GM19452 (cell line): ENCODE data around the gene GH2.

Source experiments
- ATAC-seq: cut with Tn5 transposase; IDR thresholded peaks from one replicate; pipeline ENCODE4 v1.9.1; 2021; ENCODE audit not compliant: unreplicated experiment

The GH2 gene

DNA sequence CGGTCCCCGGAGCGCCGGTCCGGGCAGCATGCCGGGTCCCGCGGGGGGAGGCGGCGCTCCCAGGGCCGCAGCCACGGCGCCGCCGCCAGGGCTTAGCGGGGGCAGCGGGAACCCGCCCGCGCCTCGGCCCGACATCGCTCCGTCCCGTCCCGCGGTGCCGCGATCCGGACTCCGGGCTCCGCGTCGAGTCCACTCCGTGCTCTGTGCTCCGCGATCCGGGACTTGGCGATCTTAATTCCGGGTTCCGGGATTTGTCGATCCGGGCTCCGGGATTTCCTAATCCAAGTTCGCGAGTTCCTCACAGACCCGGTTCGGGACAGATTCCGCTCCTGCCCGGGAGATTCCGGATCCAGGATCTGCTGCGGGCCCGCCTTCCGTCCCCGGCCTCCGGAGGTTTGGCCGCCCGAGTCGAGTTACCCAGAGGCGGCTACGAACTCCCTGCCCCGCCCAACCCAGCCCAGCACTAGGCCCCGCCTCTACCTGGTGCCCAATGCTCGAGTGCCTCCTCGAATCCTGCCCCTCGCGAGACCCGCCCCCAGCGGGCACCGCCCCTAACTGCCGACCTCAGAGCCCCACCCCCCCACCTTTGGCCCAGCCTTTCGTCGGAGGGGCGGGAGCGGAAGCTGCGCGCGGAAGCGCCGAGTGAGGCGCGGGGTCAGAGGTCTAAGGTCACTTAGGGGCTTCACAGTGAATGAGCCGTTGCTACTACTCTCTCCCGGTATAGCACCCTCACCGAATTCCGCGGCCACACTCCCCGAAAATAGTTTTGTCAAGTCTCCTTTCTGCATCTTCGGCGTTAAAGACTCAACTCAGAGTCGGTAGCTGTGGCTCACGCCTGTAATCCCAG, 39.0 kb downstream of the GH2 start, which contains the start of gene SMARCD2:
Gene SMARCD2 (minus strand): TSS at position 146 of the 847 bp plus-strand sequence. CDS start 11 bp downstream, at position 135.
- peak; percentile 73 for ATAC-seq

DNA sequence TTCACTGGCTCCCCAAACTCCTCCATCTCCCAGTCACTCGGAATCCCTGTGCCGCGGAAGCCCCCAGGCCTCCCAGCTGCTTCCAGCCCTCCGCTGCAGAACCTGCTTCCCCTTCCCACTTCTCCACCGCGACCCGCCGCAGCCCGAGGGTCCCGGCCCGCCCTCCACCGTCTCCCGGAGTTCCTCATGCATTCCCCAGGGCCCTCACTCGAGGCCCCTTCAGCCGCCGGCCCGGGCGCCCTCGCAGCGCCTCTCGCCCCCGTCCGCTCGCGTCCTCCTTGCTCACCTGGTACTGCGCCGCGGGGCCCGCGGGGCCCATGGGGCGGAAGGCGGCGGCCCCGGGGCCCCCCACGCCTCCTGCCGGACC, 39.6 kb downstream of the GH2 start:
- ATAC-seq, result peak; percentile 37

DNA sequence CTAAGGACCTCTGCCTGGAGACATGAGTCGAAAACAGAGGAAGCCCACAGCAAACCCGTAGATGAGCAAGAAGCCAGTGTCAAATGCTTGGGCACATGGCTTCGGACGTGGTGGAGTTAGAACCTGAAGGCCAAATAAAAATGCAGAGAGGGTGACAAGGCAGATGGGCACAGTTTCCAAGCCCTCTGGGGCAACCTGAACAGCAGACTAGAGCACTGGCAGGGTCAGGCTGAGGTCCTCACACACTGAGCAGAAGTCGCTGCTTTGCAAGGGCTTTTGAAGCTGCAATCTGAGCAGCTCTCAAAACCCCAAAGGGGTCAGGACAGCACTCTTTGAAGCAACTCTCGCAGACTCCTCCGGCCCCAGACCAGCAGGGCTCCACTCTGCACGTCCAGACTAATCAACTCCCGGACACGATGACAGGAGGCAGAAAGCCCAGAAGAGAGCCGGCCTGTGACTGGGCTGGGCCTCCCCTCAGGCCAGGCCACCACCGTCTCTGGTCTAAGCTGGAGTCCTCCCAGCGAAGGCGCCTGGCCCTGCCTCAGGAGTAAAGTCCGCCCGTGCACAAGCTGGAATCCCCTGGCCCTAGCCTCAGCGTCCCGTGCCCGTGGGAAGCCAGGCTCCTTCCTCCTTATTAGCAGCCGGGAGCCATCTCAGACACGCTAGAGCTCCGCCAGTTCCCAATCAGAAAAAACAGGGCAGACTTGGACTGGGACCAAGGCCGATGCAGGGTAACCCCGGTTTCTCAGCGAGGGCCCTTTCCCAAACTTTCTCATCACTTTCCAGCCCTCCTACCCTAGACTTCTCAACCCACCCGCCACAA, 40.2 kb downstream of the GH2 start:
- no peak for ATAC-seq

DNA sequence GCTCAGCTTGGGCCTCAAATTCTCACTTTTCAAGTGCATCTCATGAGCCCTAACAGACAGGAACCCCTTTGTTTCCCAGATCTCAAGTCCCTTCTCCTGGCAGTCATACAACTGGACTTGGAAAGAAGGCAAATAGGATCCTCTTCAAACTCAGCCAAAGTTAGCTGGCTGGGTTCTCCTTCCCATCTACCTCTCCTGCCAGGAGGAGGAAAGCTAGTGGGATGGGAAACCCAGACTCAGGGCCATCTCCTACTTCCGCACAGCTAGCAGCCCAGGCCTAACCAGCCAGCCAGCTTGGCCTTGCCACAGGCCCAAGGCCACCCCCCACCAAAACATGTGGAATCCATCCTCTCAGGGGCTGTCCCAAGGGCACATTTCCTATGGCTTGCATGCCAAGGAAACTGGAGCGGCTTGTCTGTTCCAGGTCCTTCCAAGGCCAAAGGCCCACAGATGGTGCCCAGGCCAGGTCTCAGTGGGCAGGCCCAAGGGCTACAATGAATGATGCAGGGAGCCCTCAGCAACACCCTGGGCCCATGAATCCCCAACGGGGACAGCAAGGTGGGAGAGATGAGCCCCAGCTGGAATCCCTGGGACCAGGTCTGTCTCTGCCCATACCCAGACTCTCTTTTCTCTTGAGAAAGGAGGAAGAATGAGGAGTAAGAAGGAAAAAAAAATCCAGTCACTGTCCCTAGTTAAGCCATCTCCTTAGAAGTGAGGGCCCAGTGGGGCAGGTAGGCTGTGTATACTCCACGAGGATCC, 41.0 kb downstream of the GH2 start:
- ATAC-seq, result no peak

DNA sequence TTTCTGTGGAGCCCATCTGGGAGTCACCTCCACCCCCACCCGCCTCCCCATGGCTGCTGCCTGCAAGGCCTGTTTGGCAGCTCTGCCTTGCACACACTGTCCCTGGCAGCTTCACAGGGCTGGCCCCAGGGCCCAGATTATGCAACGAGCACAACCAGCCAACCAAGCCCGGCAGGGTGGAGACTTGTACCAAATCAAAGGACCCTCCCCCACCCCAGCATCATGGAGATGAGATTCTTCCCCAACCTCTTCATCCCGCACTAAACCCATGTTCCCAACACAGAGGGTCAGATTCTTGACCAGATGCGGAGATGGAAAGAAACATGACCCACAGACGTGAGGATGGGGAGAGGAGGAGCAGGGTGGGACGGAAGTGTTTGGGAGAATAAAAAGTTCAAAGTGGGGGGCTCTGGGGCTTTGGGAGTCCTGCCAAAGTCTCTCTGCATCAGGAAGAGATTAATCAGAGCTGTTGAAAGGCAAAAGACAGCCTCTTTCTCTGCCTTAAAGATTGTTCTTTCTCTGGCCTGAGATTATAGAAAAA, 43.0 kb downstream of the GH2 start:
- ATAC-seq, result no peak

DNA sequence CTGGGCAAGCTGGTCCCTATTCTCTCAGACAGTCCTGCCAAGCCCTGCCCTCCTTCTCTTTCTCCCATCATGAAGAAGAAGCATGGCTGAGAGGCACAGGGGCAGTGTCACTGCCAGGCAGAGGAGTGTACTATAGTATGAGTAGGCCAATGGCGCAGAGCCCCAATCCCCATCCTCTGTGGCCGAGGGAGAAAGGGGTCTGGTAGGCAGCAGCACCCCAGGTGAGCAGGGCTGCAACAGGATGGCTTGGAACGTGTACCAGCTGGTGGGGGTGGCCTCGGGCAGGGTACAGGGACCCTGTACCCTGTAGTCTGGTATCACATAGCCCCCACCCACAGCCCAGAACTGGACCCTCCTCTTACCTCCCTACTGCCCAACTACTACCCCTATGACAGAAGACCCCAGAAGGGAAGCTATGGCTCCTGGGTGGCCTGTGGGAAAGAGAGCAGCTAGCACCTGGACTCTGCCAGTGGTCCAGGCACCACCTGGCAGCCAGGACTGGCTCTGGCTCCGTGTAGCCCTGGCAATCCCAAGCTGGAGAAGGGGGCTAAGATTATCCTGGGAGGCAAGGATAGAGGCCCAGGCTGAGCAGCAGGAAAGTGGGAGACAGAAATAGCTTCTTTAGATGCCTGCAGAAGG, 43.7 kb downstream of the GH2 start:
- ATAC-seq, result no peak

DNA sequence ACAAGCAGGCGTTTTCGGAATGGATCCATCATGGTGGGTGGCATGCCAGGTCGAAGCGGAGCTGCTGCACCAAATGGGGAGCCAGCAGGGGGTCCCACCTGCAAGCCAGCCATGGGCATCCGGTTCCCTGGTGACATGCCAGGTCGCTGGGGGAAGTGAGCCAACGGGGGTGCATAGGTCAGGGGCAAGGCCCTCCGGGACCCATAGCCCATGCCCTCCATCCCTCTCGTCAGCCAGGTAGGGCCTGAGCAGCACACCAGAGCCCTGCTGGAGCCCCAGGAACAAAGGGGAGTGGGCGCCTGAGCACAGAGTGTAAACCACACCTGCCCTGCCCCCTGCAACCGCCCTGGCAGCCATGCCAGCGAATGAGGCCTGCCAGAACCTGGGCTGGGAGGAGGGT, 44.3 kb downstream of the GH2 start:
- ATAC-seq, result no peak

DNA sequence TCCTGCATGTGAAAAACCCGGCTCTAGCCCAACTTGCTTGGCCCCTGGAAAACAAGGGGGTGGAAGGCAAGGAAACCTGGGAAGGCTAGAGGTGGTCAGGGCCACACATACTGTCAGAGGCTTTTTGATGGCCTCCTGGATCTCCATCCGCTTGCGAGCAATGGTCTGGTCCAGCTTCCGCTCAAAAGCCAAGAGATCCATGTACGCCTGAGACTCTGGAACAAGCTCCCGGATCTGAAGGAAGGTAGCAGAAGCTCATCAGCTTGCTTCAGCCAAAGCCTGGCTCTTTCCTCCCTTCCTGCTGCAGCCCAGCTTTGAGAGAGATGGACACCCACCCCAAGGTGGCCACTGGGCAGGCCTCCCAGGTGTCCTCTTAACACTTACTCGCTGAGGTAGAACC, 44.9 kb downstream of the GH2 start:
- no peak for ATAC-seq

DNA sequence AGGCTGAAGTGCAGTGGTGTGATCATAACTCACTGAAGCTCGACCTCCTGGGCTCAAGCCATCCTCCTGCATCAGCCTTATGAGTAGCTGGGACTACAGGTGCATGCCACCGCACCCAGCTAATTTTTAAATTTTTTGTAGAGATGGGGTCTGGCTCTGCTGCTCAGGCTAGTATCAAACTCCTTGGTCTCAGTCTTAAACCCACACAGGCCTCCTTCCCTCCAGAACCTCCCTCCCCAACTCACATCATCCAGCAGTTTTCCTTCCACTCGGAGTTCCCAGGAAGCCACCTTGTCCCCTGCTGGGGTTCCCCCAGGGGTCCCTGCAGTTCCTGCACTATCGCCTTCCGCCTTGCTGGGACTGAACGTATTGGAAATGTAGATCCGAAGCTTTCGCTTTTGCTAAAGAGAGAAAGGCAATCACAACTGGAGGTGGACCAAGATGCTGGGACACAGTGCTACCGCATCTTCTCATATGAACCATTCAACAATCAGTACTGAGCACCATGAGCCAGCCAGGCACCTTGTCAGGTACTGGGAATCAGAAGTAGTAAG, 46.5 kb downstream of the GH2 start:
- ATAC-seq, result no peak

DNA sequence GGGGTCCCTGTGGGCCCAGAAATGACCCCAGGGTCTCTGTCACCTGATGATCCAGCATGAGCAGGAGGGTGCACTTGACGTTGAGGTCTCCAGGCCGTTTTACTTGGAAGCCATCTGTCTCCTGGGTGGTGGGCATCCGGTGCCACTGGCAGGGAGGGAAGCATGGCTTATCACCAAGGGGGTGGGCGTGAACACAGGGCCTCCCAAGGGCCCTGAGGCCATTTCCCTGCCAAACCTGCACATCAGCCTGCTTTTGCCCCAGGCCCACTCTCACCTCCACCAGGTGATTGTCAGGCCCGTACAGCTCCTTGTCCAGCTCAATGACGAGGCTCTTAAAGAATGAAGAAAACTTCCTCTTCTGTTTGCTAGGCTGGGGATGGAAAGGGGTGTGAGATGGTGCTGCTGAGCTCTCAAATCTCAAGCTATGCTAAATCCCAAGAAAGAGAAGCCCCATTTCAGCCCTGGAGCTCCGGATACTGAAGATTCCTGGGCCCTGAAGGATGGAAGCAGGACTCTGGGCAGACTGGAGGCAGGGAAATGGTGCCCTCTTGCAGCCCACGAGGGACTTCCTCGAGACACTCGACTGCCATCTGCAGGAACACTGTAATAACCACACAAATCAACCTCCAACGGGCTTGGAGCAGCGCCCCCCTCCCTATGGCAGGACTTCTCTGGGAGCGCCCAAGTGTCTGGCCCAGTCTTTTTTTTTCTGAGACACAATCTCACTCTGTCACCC, 47.1 kb downstream of the GH2 start:
- ATAC-seq, result peak; percentile 66

DNA sequence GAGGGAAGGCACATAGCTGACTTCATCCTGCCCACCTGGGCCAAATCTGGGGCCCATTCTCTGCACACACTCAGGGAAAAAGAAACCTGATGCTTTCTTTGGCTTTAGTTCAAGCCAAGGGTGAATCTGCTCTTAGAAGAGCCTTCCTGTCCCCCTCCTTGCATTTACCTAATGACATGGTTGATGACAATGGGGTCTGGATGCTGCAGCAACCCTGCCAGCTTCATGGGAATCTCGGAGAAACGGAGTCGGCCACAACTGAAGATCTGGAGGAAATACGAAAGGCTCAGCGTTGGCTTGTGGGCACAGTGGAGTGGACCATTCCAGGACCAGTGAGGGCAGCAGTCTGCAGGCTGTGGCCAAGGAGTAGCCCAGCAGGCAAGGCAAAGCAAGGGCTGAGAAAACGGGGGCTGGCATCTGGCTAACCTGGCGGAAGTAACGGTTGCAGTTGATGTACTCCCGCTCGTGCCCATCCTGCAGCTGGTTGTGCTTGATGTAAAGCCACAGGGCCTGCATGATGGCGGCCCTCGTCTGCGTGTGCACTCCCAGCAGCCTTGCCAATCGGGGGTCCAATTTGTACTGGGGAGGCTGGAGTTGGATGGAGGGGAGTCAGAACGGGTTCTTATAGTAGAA, 47.9 kb downstream of the GH2 start:
- ATAC-seq, result no peak

DNA sequence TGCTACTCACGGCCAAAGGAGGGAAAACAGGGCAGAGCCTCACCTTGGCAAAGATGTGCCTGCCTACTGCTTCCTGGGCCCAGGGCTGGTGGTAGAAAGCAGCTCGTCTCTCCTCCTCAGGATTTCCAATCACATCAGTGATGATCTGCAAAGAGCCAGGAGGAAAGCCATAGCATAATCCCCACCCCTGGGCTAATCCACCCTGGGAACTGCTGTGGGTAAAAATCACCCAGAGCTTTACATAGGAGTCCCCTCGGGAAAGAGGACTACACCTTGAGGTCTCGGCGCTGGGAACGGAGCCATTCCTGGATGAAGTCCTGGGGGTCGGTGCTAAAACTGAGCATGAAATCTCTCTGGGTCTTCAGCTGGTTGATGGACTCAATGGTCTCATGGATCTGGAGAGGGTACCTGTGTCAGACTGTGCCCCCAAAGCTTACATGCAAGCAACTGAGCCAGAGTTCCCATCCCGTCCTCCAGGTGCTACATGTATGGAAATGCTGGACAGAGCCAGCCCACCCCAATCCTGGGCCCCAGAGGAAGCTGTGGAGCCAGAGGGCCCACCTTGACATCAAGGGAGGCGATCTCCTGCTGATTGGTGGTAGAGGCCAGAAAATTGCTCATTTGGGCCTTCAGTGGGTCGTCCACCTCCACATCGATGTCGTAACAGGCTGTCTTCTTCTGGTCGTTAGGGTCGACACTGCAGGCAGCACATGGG, 48.6 kb downstream of the GH2 start:
- ATAC-seq, result no peak

DNA sequence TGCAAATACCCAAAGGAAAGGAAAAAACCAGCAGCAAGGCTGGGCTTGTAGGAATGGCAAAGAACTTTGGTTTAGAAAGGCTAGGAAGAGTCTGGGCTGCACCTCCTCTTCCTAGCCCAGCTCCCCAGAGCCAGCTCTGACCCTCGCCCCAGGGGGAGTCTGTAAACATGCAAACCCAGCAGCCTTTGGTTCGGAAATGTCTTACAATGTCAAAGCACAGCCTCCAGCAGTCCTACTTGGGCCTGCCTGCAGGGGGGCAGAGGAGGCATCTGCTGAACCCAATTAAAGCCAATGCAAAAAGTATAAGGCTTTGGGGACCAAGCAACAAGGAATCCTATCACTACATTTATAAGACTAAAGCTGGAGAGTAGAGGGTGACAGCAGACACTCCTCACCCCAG, 49.3 kb downstream of the GH2 start:
- no peak for ATAC-seq

DNA sequence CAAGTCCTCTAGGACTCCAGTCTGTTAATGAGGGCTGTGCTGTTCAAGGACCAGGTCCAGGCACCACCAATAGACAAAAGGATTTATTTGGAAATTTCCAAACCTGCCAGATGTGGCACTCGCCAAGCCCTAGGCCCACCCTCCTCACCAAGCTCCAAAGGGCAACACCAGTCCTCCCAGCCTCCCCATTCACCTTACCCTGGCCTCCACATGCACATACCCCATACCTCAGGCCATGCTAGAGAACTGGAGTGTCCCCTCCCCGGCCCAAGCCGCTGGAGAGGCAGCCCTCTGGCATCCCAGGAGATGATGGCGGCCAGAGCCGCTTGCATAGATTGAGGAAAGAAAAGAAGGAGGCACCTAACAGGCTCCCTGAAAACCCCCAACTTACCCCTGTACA, 49.7 kb downstream of the GH2 start:
- ATAC-seq, result no peak

DNA sequence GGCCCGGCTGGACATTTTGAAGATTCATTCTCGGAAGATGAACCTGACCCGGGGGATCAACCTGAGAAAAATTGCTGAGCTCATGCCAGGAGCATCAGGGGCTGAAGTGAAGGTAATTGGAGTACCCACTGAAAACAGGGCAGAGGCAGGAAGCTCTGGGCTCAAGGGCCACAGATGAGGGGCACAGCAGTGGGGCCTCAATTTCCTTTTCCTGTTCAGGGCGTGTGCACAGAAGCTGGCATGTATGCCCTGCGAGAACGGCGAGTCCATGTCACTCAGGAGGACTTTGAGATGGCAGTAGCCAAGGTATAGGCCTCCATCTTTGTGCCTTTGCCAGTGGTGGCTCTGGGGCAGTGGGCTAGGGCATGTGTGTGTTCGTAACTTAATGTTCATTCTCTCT, 50.2 kb downstream of the GH2 start:
- ATAC-seq, result no peak

DNA sequence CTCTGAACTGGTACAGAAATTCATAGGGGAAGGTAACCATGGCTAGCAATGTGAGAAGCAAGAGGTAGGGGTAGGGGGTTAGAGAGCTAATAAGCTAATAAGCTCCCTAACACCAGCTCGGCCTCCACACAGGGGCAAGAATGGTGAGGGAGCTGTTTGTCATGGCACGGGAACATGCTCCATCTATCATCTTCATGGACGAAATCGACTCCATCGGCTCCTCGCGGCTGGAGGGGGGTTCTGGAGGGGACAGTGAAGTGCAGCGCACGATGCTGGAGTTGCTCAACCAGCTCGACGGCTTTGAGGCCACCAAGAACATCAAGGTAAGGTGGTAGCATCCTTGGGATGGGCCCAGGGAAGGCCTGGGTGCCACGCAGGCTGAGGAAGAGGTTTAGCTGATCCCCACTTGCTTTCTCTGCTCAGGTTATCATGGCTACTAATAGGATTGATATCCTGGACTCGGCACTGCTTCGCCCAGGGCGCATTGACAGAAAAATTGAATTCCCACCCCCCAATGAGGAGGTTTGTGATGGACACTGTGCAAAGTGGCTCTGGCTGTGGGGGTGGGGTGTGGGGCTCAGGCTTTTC, 50.7 kb downstream of the GH2 start:
- no peak for ATAC-seq

DNA sequence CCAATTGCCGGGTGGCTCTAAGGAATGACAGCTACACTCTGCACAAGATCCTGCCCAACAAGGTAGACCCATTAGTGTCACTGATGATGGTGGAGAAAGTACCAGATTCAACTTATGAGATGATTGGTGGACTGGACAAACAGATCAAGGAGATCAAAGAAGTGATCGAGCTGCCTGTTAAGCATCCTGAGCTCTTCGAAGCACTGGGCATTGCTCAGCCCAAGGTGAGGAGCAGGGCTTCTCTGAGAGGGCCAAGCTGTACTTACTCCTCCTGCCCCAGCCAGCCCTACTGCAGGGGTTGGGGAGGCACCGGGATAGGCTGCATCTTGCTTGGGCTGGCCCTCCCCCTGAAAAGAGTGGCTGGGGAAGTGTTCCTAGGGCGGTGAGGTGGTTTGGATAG, 51.5 kb downstream of the GH2 start:
- no peak for ATAC-seq
